ENCODE measurements around the gene CCDC69.

- TF ChIP-seq GATA2 (IDR thresholded peaks at IDR 0.05; ENCODE audit: low read depth, low read length) (no peak), GATA3 (IDR thresholded peaks at IDR 0.05; ENCODE audit: low read depth, low read length) (no peak)
Observed at GRCh38 chr5:151227918-151228447, 4.1 kb upstream of the CCDC69 start.
